Measurements from ENCODE around the gene RNASEL. TPM values are rescaled to one million over a fixed set of nuclear protein-coding genes. Genes with fewer than 3 reads are reported as not detected.

Gene RNASEL
- total and polyA plus RNA-seq, 9 of the 15 experiments (the other 6 are each of a cell fraction or from before 2014, with no cell fraction given), result 4.3 to 11.1 (median 7.2) TPM

- peak overlapping the region; percentile 96 for H2AFZ ChIP-seq (ENCODE audit: low read depth, low read length)
- in situ Hi-C loops (cut with MboI), result loop anchor here (10.0 kb wide), 1 partner anchor 283 kb away; no protein-coding TSS in a partner anchor
- 20% methylated on average over 4 of the region's 4 CpGs for WGBS (ENCODE audit: insufficient coverage, low coverage, missing lambda C conversion rate)
- TF ChIP-seq MTA1 (IDR thresholded peaks at IDR 0.05; ENCODE audit: borderline replicate concordance), result no peak
- TF ChIP-seq SMAD1 (IDR thresholded peaks at IDR 0.05; ENCODE audit: low read depth, low read length, partially characterized antibody), result peak; percentile 21
- TF ChIP-seq TGIF2 (CRISPR knock-in tag; IDR thresholded peaks at IDR 0.05), result no peak
- no peak for TF ChIP-seq NUFIP1 (IDR thresholded peaks at IDR 0.05; ENCODE audit: partially characterized antibody)
- peak; percentile 28; the same call in 1 of the 2 replicates for TF ChIP-seq PKNOX1 (IDR thresholded peaks at IDR 0.05)
- TF ChIP-seq ZNF274 (IDR thresholded peaks at IDR 0.05; ENCODE audit: borderline replicate concordance, low read depth, low read length), result no peak
- 0 out of 2 replicates have a peak, but pooled peaks have one; percentile 40 for TF ChIP-seq ZNF311 (CRISPR knock-in tag; IDR thresholded peaks at IDR 0.05)
- 0 out of 2 replicates have a peak, but pooled peaks have one; percentile 10 for TF ChIP-seq ZNF766 (CRISPR knock-in tag; conservative IDR thresholded peaks at IDR 0.05)
- no peak for TF ChIP-seq MAZ (CRISPR knock-in tag; conservative IDR thresholded peaks at IDR 0.05 in 1 of 2, IDR thresholded peaks at IDR 0.05 in 1 of 2)
- no peak for TF ChIP-seq SETDB1 (IDR thresholded peaks at IDR 0.05; ENCODE audit: low read length)
- TF ChIP-seq DIDO1 (tag; IDR thresholded peaks at IDR 0.05; ENCODE audit: low read depth), result no peak
- TF ChIP-seq PHB2 (IDR thresholded peaks at IDR 0.05; ENCODE audit: low read depth), result no peak
- TF ChIP-seq ZNF174 (CRISPR knock-in tag; IDR thresholded peaks at IDR 0.05), result no peak
- no peak for TF ChIP-seq ZNF143 (CRISPR knock-in tag; IDR thresholded peaks at IDR 0.05)
- peak; percentile 44; the same call in 1 of the 2 replicates for TF ChIP-seq ZNF512 (tag; IDR thresholded peaks at IDR 0.05)
- no peak for TF ChIP-seq BRF2 (IDR thresholded peaks at IDR 0.05; ENCODE audit: borderline replicate concordance, insufficient read depth, insufficient read length)
- no peak for TF ChIP-seq CREBBP (IDR thresholded peaks at IDR 0.05; ENCODE audit: low read depth, low read length)
- no peak for TF ChIP-seq SIRT6 (IDR thresholded peaks at IDR 0.05; ENCODE audit: low read depth, low read length)
Observed at GRCh38 chr1:182587666-182588499, 1.2 kb downstream of the RNASEL start.

More at GRCh38 chr1:182587666-182588499, 1.2 kb downstream of the RNASEL start:
- Histone ChIP-seq H3K9me1 (ENCODE audit: control insufficient read depth, insufficient read depth, low read length) (no peaks in the 10 kb centered on the region), H3K36me3 (ENCODE audit: control insufficient read depth, insufficient read depth, low read length) (no peaks in the 10 kb centered on the region; the same call in 2 of the 3 replicates), H3K4me3 (peak overlapping the region; percentile 58), H3K9ac (ENCODE audit: insufficient read depth in 1 of 2, low read depth in 2 of 2, low read length in 2 of 2) (peak overlapping the region in 1 of 2 experiments; percentile 82; a peak in 2 of 4 replicates), H3K27me3 (ENCODE audit: control insufficient read depth in 2 of 2, insufficient read depth in 2 of 2, low read length in 2 of 2) (peaks cover 0 to 4% of the 10 kb centered on the region in 2 experiments; a peak in 1 of 5 replicates), H4K20me1 (replicated peaks; ENCODE audit: control insufficient read depth, insufficient read depth, low read length) (no peaks in the 10 kb centered on the region), H3K4me2 (ENCODE audit: insufficient read depth, low read length) (peak overlapping the region; percentile 90), H3K79me2 (ENCODE audit: control insufficient read depth, insufficient read depth, low read length) (no peaks in the 10 kb centered on the region), H3K27ac (ENCODE audit: extremely low read depth, low read depth, low read length) (peak overlapping the region; percentile 83; the same call in 2 of the 3 replicates), H3K9me3 (replicated peaks; ENCODE audit: control insufficient read depth, insufficient read depth, low read depth, low read length) (no peaks in the 10 kb centered on the region), H3K4me1 (replicated peaks in 1 of 2; ENCODE audit: control insufficient read depth in 2 of 2, insufficient read depth in 2 of 2, low read length in 2 of 2) (peaks cover 0 to 42% of the 10 kb centered on the region in 2 experiments; a peak in 4 of 5 replicates)
- no TSS peak for BruUV-seq (replicated peaks)
- FAIRE-seq, result no peak
- DNase-seq (ENCODE audit: extremely low read depth in 1 of 4, low spot score in 3 of 4), result no peak
- ChIA-PET POLR2A (interaction anchor here (0.5 to 2.0 kb wide), 6 partner anchors 8 to 97 kb away, joined by 3 to 6 read pairs (median 3); no protein-coding TSS in a partner anchor), CTCF (ENCODE audit: low intra/inter-chr PET ratio) (no interaction called here)
- intact Hi-C loops (cut with micrococcal nuclease), result loop anchor here (10.0 kb wide), 1 partner anchor 283 kb away; no protein-coding TSS in a partner anchor
- ATAC-seq, result no peak

All from K562 (cell line).